HG03342 (cell line): ENCODE data around the gene SELENOF.
"Not testable (repeated sequence)": the region's sequence is repeated elsewhere in the genome, so short reads cannot be mapped to it uniquely, and the experiment has no call there.

ENCODE experiments used
- ATAC-seq: cut with Tn5 transposase; IDR thresholded peaks from one replicate; pipeline ENCODE4 v1.9.1; 2021; ENCODE audit warnings: mild to moderate bottlenecking, moderate library complexity; ENCODE audit not compliant: unreplicated experiment

SELENOF gene

GRCh38 chr1:86821956-86822355 lies 92.0 kb downstream of the SELENOF start:
- ATAC-seq: no peak

- ATAC-seq: not testable (repeated sequence)
Measured at GRCh38 chr1:86819970-86820369, 94.0 kb downstream of the SELENOF start.

GRCh38 chr1:86817246-86817826 lies 96.6 kb downstream of the SELENOF start:
- not testable (repeated sequence) for ATAC-seq

- ATAC-seq: not testable (repeated sequence)
Measured at GRCh38 chr1:86814118-86814517, 99.8 kb downstream of the SELENOF start.
